ENCODE data around the gene AATK.

AATK gene

DNA sequence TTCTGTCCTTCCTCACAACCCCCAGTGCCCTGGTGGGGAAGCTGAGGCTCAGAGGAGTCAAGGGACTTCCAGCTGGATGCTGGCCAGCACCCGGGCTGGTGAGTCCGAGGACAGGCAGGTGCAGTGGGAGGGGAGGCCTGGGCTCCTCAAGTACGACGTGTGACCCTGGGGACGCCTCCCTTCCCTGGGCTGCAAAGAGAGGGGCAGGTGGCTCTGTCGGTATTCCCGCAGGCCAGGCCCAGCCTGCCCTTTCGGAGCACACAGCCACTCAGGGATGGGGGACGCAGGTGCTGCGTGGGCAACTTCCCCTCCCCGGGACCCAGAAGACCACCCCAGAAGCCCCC, 33.9 kb downstream of the AATK start:
- Histone ChIP-seq H3K4me1 (ENCODE audit: insufficient read depth, low read length) (no peaks in the 10 kb centered on the region; the same call in 1 of the 2 replicates), H3K9me3 (ENCODE audit: control insufficient read depth, insufficient read depth, low read length) (no peaks in the 10 kb centered on the region), H3K36me3 (ENCODE audit: insufficient read depth, low read length) (no peaks in the 10 kb centered on the region), H3K9ac (ENCODE audit: low read depth, low read length) (no peak overlapping the region)

DNA sequence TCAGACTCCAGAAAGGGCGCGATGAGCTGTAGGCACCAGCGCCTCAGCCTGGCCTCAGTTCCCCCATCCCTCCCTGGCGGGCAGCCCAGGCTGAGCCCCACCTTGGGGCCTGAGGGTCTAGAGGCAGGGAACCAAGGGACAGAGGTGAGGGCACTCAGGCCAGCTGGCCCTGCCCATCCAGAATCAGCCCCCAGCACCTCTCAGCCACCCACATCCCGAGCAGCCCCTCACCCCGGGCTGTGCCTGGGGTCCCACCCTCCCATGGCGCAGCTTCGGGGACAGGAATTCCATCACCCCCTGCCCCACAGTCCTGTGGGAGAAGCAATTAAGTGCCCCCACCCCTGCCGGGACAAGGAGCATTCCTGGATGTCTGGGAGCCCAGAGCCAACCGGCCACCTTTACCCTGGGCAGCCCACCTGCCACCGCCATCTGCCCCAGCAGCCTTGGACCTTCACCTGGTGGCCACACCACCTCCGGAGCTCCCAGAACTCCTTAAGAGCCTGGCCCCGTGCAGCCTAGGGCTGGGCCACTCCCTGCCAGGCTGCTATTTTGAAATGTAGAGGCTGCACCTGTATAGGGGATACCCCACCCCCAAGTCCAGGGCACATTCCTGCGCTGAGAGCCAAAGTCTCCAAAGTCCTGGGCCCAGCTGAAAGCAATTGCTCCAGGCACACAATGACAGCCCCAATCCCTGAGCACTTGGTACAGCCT, 34.4 kb downstream of the AATK start:
- Histone ChIP-seq H3K36me3 (ENCODE audit: insufficient read depth, low read length) (no peaks in the 10 kb centered on the region), H3K9me3 (ENCODE audit: control insufficient read depth, insufficient read depth, low read length) (no peaks in the 10 kb centered on the region), H3K9ac (ENCODE audit: low read depth, low read length) (no peak overlapping the region), H3K4me1 (ENCODE audit: insufficient read depth, low read length) (no peaks in the 10 kb centered on the region; the same call in 1 of the 2 replicates)

DNA sequence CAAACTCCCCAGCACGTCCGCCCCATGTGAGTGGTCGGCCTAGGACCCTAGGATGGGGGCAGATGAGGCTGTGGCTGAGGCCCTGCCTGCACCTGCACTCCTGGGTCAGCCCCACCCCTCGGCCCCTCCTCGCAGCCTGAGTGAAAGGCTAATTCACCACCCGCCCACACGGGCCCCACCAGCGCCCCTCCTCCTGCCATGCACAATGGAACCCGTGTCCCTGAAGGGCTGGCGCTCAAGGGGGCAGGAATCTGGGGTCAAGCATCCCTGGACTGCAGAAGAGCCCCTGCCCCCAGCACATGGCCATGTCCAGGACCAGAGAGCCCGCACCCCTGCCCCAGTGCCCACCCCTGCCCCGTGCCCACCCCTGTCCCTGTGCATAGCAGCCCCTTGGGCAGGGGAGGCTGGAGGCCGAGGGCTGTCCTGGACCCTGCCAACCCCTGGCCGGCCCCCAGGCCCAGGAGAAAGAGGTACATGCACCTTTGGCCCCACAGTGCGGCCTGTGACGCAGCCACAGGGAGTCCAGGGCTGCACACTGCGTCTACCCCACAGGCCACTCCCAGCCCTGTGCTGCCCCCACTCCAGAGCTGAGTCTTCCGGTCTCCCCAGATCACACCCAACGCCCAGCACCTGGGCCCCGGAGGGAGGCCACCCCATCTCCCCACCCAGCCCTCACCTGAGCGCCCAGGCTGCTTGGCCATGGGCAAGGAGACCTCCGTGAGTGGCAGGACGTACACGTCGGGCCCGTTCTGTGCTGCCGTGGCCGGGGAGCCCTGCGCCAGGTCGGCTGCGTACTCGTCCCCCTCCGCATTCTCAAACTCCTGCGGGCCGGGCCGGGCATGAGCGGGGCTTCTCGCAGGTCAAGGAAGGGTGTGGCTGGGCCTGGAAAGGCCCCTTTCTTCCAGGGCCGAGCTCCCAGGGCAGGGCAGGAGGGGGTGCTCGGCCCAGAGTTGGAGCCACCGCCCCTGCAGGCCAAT, 35.3 kb downstream of the AATK start:
- no peaks in the 10 kb centered on the region for H3K36me3 ChIP-seq (ENCODE audit: insufficient read depth, low read length)
- no peaks in the 10 kb centered on the region; the same call in 1 of the 2 replicates for H3K4me1 ChIP-seq (ENCODE audit: insufficient read depth, low read length)
- no peaks in the 10 kb centered on the region for H3K9me3 ChIP-seq (ENCODE audit: control insufficient read depth, insufficient read depth, low read length)
- H3K9ac ChIP-seq (ENCODE audit: low read depth, low read length) = no peak overlapping the region

DNA sequence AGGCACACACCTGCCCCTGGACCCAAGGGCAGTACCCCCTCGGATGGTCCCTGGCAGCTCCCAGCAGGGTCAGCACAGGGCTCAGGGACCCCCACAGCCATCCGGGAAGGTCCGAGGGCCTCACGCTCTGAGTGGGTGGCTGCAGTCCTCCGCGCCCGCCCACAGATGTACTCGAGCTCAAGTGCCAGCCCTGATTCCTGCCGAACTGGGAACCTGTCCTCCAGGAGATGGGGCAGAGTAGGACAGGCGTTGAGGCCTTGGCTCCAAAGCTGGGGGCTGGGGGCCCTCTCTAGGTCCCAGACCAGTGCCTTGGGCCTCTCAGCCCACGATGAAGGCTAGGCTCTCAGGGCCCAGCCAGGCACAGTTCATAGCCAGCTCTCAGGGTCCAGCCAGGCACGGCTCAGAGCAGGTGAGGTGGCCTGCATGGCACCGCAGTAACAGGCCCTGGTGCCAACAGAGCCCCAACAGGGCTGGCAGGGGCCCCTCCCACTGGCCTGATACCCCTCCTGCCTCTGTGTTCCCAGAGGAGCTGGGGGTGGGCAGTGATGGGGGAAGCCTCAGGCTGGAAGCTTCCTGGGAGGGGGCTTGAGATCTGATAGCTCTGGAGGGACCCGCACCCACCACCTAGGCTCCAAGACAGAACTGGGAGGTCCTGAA, 36.2 kb downstream of the AATK start:
- H3K9me3 ChIP-seq (ENCODE audit: control insufficient read depth, insufficient read depth, low read length) = no peaks in the 10 kb centered on the region
- no peaks in the 10 kb centered on the region for H3K36me3 ChIP-seq (ENCODE audit: insufficient read depth, low read length)
- no peak overlapping the region; the same call in 1 of the 2 replicates for H3K9ac ChIP-seq (ENCODE audit: low read depth, low read length)
- H3K4me1 ChIP-seq (ENCODE audit: insufficient read depth, low read length) = no peaks in the 10 kb centered on the region; the same call in 1 of the 2 replicates

DNA sequence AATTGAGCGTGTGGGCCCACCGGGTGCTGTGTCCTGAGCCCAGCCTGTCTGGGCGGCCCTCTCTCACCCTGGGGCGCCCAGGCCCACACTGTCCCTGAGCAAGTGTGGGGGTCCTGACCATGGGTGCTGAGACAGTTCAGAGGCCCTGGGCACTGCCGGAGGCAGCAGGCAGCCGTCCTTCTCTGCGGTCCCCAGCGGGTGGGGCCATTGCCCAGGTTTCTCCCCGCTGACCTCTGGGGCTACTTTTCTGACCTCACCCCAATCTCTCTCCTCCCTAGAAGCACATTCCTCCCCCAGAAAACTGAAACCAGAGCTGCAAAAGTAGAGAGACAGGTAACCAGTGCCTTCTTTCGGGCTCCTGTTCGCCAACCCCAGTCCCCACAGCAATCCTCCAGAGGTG, 36.7 kb downstream of the AATK start:
- Histone ChIP-seq H3K36me3 (ENCODE audit: insufficient read depth, low read length) (no peaks in the 10 kb centered on the region), H3K4me1 (ENCODE audit: insufficient read depth, low read length) (no peaks in the 10 kb centered on the region; the same call in 1 of the 2 replicates), H3K9me3 (ENCODE audit: control insufficient read depth, insufficient read depth, low read length) (no peaks in the 10 kb centered on the region), H3K9ac (ENCODE audit: low read depth, low read length) (no peak overlapping the region)

DNA sequence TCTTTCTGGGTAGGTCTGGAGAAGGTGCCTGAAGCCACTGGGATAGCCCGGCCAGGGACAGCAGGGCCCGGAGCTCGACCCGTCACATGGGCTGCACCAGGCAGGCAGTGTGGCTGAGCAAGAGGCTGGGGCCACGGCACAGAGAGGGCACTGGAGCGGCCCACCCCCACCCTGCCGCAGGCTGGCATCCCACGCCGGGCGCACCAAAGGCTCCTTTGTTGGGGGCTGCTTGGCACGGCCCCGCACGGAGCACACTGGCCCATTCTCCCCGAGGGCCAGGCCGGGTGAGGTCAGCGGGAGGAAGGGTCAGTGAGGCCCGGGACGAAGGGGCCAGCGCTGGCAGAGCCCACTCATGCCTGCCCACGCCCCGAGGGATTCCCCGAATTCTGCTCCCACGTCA, 37.2 kb downstream of the AATK start:
- no peak overlapping the region for H3K9ac ChIP-seq (ENCODE audit: low read depth, low read length)
- H3K9me3 ChIP-seq (ENCODE audit: control insufficient read depth, insufficient read depth, low read length) = no peaks in the 10 kb centered on the region
- H3K4me1 ChIP-seq (ENCODE audit: insufficient read depth, low read length) = no peaks in the 10 kb centered on the region; the same call in 1 of the 2 replicates
- H3K36me3 ChIP-seq (ENCODE audit: insufficient read depth, low read length) = no peaks in the 10 kb centered on the region

DNA sequence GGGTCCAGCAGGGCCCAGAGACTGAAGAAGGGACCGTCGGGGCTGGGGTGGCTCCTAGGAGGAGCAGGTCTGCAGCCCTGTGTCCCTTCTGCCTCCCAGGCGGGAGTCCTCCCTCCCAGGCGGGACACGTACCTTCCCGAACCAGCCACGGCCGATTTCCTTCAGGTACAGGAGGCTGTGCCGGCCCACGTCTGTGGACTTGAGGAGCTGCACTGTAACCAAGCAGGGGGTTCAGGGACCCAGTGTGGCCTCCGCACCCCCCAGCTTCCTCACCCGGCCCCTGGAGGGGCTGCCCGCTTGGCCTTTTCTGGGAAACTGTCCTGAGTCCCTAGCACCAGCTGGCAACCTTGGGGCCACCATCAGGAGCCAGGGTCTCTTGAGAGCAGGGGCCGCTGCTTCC, 37.7 kb downstream of the AATK start:
- Histone ChIP-seq H3K4me1 (ENCODE audit: insufficient read depth, low read length) (no peaks in the 10 kb centered on the region; the same call in 1 of the 2 replicates), H3K36me3 (ENCODE audit: insufficient read depth, low read length) (no peaks in the 10 kb centered on the region), H3K9ac (ENCODE audit: low read depth, low read length) (no peak overlapping the region), H3K9me3 (ENCODE audit: control insufficient read depth, insufficient read depth, low read length) (no peaks in the 10 kb centered on the region)

DNA sequence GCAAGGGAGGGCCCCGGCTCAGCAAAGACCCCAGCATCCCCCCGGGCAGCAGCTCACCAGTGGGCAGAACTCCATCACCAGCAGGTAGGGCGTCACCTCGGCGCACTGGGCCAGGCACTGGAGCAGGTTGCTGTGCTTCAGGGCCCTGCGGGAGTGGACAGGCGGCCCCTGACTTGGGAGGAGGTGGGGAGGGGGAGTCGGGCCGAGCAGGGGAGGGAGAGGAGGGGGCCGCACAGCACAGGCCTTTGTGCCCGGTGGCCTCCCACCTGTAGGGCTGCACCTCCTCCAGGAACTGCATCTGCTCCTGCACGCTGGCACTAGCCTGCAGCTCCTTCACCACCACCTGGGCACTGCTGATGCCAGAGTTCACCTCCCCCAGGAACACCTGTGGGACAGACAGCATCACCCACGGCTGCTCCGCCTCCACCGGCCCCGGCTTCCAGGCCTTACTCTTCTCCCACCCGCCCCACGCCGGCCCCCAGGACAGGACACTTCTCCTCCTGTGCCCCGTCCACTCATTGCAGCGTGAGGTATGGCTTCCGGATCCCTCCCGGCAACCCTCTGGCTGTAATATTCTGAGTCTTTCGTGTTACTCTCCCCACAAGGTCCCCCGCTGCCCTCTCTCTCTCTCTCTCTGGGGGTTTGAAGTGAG, 38.4 kb downstream of the AATK start:
- H3K4me1 ChIP-seq (ENCODE audit: insufficient read depth, low read length) = no peaks in the 10 kb centered on the region; the same call in 1 of the 2 replicates
- no peaks in the 10 kb centered on the region for H3K36me3 ChIP-seq (ENCODE audit: insufficient read depth, low read length)
- no peaks in the 10 kb centered on the region for H3K9me3 ChIP-seq (ENCODE audit: control insufficient read depth, insufficient read depth, low read length)
- H3K9ac ChIP-seq (ENCODE audit: low read depth, low read length) = no peak overlapping the region

DNA sequence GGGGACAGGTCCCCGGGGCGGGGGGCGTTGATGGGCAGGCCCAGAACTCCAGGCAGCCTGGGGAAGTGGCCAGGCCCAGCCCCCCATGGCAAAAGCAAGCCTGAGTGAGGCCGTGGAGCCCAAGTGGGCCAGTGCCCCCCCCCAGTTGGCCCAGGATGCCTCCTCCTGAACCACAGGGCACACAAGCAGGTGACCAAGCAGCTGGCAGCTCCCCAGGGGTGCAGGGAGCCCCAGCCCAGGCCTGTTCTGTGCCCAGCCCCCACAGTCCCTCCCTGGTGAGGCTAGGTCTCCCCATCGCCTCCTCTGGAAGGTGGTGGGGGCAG, 38.9 kb downstream of the AATK start:
- H3K4me1 ChIP-seq (ENCODE audit: insufficient read depth, low read length) = no peaks in the 10 kb centered on the region; the same call in 1 of the 2 replicates
- no peaks in the 10 kb centered on the region for H3K36me3 ChIP-seq (ENCODE audit: insufficient read depth, low read length)
- H3K9me3 ChIP-seq (ENCODE audit: control insufficient read depth, insufficient read depth, low read length) = no peaks in the 10 kb centered on the region
- H3K9ac ChIP-seq (ENCODE audit: low read depth, low read length) = no peak overlapping the region

DNA sequence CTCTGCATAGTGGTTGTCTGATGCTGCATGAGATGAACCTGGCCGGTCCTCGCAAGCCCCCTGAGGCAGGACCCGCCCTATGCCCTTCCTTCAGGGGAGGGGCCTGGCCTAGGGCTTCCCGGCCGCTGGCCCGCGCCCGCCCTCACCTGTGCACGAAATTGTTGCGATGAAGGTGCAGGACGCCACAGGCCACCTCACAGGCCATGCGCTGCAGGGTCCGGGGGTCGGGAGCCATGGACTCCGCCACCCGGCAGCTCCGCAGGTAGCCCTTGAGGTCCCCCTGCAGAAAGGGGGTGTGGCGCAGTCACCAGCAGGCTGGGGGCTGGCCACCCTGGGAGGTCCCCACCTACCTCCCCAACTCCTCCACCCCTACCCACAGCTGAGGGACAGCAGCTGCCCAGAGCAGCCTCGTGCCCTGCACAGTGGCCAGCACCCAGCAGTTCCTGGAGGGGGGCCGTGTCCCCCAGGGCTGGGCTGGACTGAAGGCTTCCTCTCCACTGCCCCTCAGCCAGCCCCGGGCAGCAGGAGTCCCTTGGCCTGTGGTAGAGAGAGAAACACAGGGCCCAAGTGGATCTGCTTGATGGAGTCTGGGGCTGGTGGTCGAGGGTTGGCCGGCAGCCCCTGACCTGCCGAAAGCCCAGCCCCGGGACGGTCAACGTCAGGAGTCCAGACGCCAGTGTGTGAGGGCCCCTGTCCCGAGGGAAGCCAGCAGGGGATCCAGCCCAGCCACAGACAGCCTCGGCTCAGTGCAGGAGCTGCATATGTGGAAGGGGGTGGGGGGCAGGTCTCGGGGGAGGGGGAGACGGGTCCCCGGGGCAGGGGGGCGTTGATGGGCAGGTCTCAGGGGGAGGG, 39.5 kb downstream of the AATK start:
- no peaks in the 10 kb centered on the region for H3K36me3 ChIP-seq (ENCODE audit: insufficient read depth, low read length)
- H3K4me1 ChIP-seq (ENCODE audit: insufficient read depth, low read length) = no peaks in the 10 kb centered on the region; the same call in 1 of the 2 replicates
- H3K9me3 ChIP-seq (ENCODE audit: control insufficient read depth, insufficient read depth, low read length) = no peaks in the 10 kb centered on the region
- H3K9ac ChIP-seq (ENCODE audit: low read depth, low read length) = no peak overlapping the region

DNA sequence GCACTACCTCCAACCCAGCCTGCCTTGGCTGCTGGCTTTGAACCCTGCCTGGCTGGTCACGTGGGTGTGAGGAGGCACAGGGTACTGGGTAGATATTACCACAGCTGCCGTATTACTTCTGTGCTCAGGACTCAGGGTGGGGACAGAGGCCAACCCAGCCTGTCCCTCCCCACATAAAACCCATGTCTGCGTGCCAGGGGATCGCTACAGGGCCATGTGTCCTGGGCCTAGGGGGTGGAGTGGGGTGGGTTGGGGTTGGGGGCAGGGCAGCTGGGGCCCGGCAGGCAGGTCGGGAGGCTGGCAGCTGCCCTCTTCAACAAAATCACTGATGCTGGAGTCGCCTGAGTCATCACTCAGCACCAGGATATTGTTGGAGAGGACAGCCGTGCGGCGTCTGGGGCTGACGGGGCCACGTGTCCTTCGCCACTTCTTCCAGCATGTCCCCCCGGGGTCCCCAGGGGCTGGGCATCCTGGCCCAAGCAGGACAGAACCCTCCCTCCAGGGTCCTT, 40.4 kb downstream of the AATK start:
- Histone ChIP-seq H3K36me3 (ENCODE audit: insufficient read depth, low read length) (no peaks in the 10 kb centered on the region), H3K4me1 (ENCODE audit: insufficient read depth, low read length) (no peaks in the 10 kb centered on the region; the same call in 1 of the 2 replicates), H3K9me3 (ENCODE audit: control insufficient read depth, insufficient read depth, low read length) (no peaks in the 10 kb centered on the region), H3K9ac (ENCODE audit: low read depth, low read length) (no peak overlapping the region)

DNA sequence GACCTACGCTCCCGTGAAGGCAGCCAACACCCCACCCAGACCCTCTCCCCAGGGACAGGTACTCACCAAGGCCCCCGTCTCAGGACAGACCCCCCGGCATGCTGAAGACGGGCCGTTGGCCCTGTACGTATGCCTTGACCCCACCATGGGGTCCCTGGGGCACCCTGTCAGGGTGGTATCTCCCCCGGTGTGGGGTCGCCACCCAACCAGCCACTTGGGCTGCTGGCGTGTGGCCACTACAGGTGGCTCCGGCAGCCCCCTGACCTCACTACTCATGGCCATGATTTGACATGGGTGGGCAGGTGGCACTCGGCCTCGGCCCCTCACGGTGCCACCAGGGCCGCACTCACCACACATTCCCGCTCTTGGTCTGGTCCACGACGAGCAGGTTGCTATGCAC, 41.6 kb downstream of the AATK start:
- no peaks in the 10 kb centered on the region for H3K9me3 ChIP-seq (ENCODE audit: control insufficient read depth, insufficient read depth, low read length)
- H3K36me3 ChIP-seq (ENCODE audit: insufficient read depth, low read length) = no peaks in the 10 kb centered on the region
- no peak overlapping the region for H3K9ac ChIP-seq (ENCODE audit: low read depth, low read length)
- no peaks in the 10 kb centered on the region; the same call in 1 of the 2 replicates for H3K4me1 ChIP-seq (ENCODE audit: insufficient read depth, low read length)
